Peyer's patch (tissue), 4 donors: ENCODE measurements around the gene ZNF808. TPM values are rescaled to one million over a fixed set of nuclear protein-coding genes. Genes with fewer than 3 reads are reported as not detected.
"Not testable (repeated sequence)": the region's sequence is repeated elsewhere in the genome, so short reads cannot be mapped to it uniquely, and the experiment has no call there.

ENCODE experiments used
- DNase-seq, 3 donors: peaks; one replicate each; pipeline ENCODE4 v3.0.0-alpha.2; 2017 to 2019
- H3K27ac ChIP-seq, 4 donors: fragments of 200-600 bp; sonication (generic); one replicate each; pipeline ENCODE4 v1.5.1; 2016 to 2019
- H3K27me3 ChIP-seq, 2 donors: fragments of 200-600 bp; sonication (generic); one replicate each; pipeline ENCODE4 v1.5.1; 2019
- H3K36me3 ChIP-seq, 3 donors: fragments of 200-600 bp; sonication (generic); one replicate each; pipeline ENCODE4 v1.5.1; 2016 to 2019
- H3K4me1 ChIP-seq, 4 donors: fragments of 200-600 bp; sonication (generic); one replicate each; pipeline ENCODE4 v1.5.1; 2016 to 2019
- H3K4me3 ChIP-seq, 4 donors: fragments of 200-600 bp; sonication (generic); 1 replicate in 3 of 4; 2 replicates in 1 of 4; pipeline ENCODE4 v1.5.1; 2016 to 2019; ENCODE audit warnings: mild to moderate bottlenecking in 1 of 4
- H3K9me3 ChIP-seq, 4 donors: fragments of 200-600 bp; sonication (generic); one replicate each; pipeline ENCODE4 v1.5.1; 2016 to 2019; ENCODE audit warnings: mild to moderate bottlenecking in 1 of 4
- POLR2A ChIP-seq, 2 donors: fragments of 450-650 bp; IDR thresholded peaks; one replicate each; pipeline ENCODE4 v1.5.1; 2017; ENCODE audit warnings: antibody characterized with exemption in 2 of 2, mild to moderate bottlenecking in 2 of 2, moderate library complexity in 2 of 2
- total RNA-seq, 4 donors: library from RNA; depleted of rRNA; stranded (reverse); fragments of >200 nt; gene quantifications; one replicate each; pipeline ENCODE4 v1.1.0, GENCODE V29; 2016
- TF ChIP-seq, protein P1 (sequence below), 6 experiments: fragments of 450-650 bp in 4 of 6; fragments of 200-600 bp in 2 of 6; sonication (generic) in 1 of 6; IDR thresholded peaks; one replicate each; pipeline ENCODE4 v1.5.1; 2017 to 2019; ENCODE audit warnings: antibody characterized with exemption in 6 of 6, mild to moderate bottlenecking in 3 of 6, moderate library complexity in 1 of 6

ZNF808 gene
- total RNA-seq, 4 donors from 2014 or later: 30.5 to 56.9 (median 42.0) TPM

DNA sequence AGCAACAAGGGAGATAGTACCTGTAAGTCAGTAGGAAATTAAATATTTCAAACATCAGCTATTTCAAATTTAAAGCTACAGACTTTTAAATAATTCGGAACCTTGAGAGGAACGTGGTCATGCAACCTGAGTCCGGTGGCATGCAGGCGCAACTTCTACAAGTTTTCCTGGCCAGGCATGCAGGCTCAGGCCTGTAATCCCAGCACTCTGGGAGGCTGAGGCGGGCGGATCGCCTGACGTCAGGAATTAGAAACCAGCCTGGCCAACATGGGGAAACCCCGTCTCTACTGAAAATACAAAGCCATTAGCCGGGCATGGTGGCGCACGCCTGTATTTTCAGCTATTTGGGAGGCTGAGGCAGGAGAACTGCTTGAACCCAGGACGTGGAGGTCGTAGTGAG is 40.5 kb downstream of the ZNF808 start:
- peaks cover 0 to 46% (median 3%) of the 10 kb centered on the region in 4 donors for H3K9me3 ChIP-seq
- H3K27me3 ChIP-seq: no peaks in the 10 kb centered on the region
- TF ChIP-seq POLR2A (IDR thresholded peaks at IDR 0.05): no peak
- TF ChIP-seq, protein P1, sequence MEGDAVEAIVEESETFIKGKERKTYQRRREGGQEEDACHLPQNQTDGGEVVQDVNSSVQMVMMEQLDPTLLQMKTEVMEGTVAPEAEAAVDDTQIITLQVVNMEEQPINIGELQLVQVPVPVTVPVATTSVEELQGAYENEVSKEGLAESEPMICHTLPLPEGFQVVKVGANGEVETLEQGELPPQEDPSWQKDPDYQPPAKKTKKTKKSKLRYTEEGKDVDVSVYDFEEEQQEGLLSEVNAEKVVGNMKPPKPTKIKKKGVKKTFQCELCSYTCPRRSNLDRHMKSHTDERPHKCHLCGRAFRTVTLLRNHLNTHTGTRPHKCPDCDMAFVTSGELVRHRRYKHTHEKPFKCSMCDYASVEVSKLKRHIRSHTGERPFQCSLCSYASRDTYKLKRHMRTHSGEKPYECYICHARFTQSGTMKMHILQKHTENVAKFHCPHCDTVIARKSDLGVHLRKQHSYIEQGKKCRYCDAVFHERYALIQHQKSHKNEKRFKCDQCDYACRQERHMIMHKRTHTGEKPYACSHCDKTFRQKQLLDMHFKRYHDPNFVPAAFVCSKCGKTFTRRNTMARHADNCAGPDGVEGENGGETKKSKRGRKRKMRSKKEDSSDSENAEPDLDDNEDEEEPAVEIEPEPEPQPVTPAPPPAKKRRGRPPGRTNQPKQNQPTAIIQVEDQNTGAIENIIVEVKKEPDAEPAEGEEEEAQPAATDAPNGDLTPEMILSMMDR (IDR thresholded peaks at IDR 0.05): no peak
- no peak overlapping the region for H3K4me3 ChIP-seq
- no peak for DNase-seq
- peaks cover 0 to 35% (median 0%) of the 10 kb centered on the region in 3 donors for H3K36me3 ChIP-seq
- no peak overlapping the region for H3K27ac ChIP-seq
- H3K4me1 ChIP-seq: peaks cover 0 to 15% (median 0%) of the 10 kb centered on the region in 4 donors

DNA sequence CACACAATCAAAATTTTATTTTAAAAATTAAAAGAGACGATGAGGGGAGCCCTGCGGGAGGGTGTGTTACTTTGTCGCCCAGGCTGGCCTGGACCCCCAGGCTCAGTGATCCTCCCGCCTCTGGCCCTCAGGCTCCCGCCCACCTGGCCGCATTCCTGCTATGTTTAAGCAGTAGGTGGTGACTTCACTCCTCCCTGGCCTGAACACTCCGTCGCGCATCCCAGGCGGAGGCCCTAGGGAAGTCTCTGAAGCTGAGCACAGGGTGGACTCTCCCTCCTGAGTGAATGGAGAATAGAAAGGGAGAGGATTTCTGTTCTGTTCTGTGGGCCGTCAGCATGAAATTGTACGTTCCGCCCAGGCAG is 42.2 kb downstream of the ZNF808 start:
- DNase-seq: peak in 1 of 3 donors; percentile 48
- H3K9me3 ChIP-seq: peaks cover 0 to 31% (median 1%) of the 10 kb centered on the region in 4 donors

DNA sequence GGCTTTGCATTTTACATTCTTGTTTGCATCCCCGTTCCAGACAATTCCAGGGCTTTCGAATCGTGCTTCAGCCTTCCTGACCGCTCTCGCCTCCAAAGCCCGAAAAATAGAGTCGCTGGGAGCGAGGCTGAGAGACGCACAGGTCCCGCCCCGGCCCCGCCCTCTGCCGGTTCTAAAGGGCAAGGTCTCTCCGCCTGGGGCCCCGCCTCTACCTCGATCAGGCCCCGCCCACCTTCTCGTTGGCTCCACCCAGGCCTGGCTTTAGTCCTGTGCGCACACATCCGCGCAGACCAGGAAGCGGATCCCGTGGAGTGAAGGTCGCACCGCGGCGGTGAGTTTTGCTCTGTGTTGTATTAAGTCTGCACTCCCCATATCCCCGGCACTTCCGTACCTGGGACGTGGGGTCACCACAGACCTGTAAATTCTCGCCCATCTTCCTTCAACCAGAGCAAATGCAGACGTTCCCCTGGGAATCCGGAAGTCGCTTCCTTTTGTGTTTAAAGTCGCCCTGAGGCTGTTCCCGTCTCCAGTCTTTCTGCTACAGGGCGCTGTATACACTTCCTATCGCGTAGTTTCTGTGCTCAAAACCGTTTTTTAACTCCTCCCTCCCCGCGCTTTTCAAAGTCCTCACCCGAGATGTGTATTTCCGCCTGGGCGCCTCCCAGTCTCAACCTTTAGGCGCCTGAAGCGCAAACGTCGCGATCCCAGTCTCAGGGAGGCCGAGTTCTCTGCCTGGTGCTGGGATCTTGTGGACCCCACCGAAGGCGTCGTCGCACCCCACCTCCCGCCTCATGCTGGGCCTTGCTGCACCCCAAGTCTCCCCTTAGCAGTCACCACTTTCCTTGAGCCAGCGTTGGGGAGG is 42.8 kb downstream of the ZNF808 start, which contains the start of gene ZNF701:
Gene ZNF701, plus strand, starts transcription at position 288 of the 862 bp plus-strand sequence. CDS start 3,861 bp downstream, outside the sequence.
- TF ChIP-seq, protein P1 (IDR thresholded peaks at IDR 0.05): peak; percentile 13 to 43 (median 36)
- peak; percentile 91 to 96 for TF ChIP-seq POLR2A (IDR thresholded peaks at IDR 0.05)
- H3K9me3 ChIP-seq: peaks cover 0 to 25% (median 0%) of the 10 kb centered on the region in 4 donors
- H3K4me1 ChIP-seq: peaks cover 0 to 15% (median 0%) of the 10 kb centered on the region in 4 donors
- H3K36me3 ChIP-seq: peaks cover 0 to 38% (median 3%) of the 10 kb centered on the region in 3 donors
- DNase-seq: peak; percentile 96 to 98 (median 97)
- H3K27ac ChIP-seq: peak within 1 kb of the TSS; percentile 80 to 90 (median 81)
- H3K27me3 ChIP-seq: no peaks in the 10 kb centered on the region
- peak within 1 kb of the TSS; percentile 56 to 80 (median 69) for H3K4me3 ChIP-seq

More for the DNA sequence above, 42.2 kb downstream of the ZNF808 start:
- Histone ChIP-seq H3K27ac (peak overlapping the region; percentile 80 to 90 (median 81)), H3K4me1 (peaks cover 0 to 15% (median 0%) of the 10 kb centered on the region in 4 donors), H3K36me3 (peaks cover 0 to 36% (median 3%) of the 10 kb centered on the region in 3 donors), H3K4me3 (peak overlapping the region; percentile 56 to 80 (median 69))
- not testable (repeated sequence) for H3K27me3 ChIP-seq

DNA sequence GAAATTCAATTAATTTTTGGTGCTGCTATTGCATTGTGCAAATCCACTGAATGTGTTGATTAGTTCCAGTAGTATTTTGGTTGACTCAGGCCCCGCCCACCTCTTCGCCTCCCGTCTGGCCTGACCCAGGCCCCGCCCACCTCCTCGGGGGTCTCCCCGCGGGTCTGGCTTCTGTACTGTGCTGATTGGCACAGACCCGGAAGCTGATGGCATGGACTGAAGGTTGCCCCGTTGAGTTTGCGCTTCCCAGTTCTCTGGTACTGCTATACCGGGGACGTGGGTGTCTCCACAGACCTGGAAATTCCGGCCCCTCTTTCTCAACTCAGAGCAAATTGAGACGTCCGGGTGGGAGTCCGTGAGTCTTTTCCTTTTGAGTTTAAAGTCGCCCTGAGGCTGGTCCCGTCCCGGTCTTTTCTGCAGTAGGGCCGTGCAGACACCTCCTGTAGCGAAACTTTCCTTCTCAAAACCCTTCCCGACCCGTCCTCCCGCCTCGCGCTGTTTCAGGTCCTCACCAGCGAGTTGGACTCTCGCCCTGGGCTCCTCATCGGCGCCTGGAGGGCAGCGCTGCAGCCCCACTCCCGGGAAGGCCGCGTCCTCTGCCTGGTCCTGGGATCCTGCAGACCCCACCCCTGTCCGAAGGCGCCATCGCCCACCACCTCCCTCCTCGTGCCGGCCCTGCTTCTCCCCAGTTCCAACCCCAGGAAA is 57.4 kb downstream of the ZNF808 start:
- Histone ChIP-seq H3K9me3 (peaks cover 0 to 37% (median 4%) of the 10 kb centered on the region in 4 donors), H3K27me3 (no peaks in the 10 kb centered on the region), H3K27ac (no peak overlapping the region), H3K4me3 (peak overlapping the region in 1 of 4 donors; percentile 16), H3K36me3 (peaks cover 0 to 76% (median 17%) of the 10 kb centered on the region in 3 donors), H3K4me1 (no peaks in the 10 kb centered on the region)
- DNase-seq: no peak
- no peak for TF ChIP-seq POLR2A (IDR thresholded peaks at IDR 0.05)
- TF ChIP-seq, protein P1 (IDR thresholded peaks at IDR 0.05): no peak

DNA sequence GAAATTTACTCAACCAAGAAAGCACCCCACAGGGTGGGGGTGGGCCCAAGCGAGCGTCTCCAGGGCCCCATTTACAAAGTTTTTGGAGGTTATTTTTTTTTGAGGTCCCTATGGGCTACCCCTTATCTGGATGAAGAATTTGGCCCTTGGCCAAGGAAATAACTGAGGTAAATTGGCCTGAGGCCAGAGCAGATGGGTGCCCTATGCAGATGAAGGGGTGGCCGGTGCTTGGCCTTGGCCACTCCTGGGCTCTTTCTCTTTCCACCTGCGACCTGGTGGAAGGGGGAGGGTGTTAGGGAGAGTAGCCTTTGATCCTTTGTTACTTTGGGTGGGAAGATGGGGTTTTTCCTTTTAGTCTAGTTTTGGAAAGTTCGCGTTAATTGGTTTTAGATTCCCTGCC is 58.1 kb downstream of the ZNF808 start:
- peaks cover 0 to 34% (median 2%) of the 10 kb centered on the region in 4 donors for H3K9me3 ChIP-seq
- no peak overlapping the region for H3K27ac ChIP-seq
- H3K27me3 ChIP-seq: no peaks in the 10 kb centered on the region
- DNase-seq: no peak
- H3K4me3 ChIP-seq: no peak overlapping the region
- H3K36me3 ChIP-seq: peaks cover 0 to 75% (median 11%) of the 10 kb centered on the region in 3 donors
- TF ChIP-seq POLR2A (IDR thresholded peaks at IDR 0.05): no peak
- TF ChIP-seq, protein P1 (IDR thresholded peaks at IDR 0.05): no peak
- H3K4me1 ChIP-seq: no peaks in the 10 kb centered on the region
